ENCODE measurements around the gene CUEDC2. TPM values are rescaled to one million over a fixed set of nuclear protein-coding genes. Genes with fewer than 3 reads are reported as not detected.

CUEDC2 gene
- total and polyA plus RNA-seq, 10 of the 15 experiments (the other 5 are each of a cell fraction or from before 2014, with no cell fraction given), result 20.4 to 121 (median 75.0) TPM

DNA sequence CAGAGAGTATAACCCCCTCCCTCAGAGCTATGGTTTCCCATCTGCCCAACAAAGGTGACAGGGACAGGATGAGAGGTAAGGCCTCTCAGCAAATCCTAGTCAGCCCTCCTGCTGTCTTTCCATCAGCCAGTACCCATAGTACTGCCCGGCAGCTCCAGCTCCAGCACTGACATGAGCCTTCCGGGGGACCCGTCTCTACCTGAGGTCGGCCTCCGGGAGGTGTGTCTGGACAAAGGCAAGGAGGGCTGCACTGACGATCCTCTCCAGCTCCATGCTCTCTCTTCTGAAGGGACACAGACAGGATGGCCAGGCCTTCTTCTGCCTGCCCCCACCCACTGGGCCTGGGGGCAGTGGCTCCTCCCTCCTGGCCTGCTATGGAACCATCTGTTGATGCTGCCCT lies 7.5 kb downstream of the CUEDC2 start:
- POLR2A ChIA-PET, result interaction anchor here (1.2 to 2.2 kb wide), 2 partner anchors 26 to 31 kb away, joined by 3 to 5 read pairs; partner anchors contain the start of gene C10orf95
- H2AFZ ChIP-seq (ENCODE audit: control insufficient read depth, low read depth, low read length), result no peak overlapping the region
- CTCF ChIA-PET, result interaction anchor here (5.6 kb wide), 1 partner anchor 28 kb away, joined by 90 read pairs; the partner anchor contains the start of gene NFKB2
- no peak overlapping the region for H3K4me3 ChIP-seq
- H3K9me3 ChIP-seq (replicated peaks; ENCODE audit: control insufficient read depth, insufficient read depth, low read length), result no peaks in the 10 kb centered on the region
- intact Hi-C loops (cut with micrococcal nuclease; ENCODE audit: unreplicated experiment) (no loop called here), in situ Hi-C loops (cut with MboI) (no loop called here)
- no TSS peak for BruUV-seq (replicated peaks)
- H3K4me1 ChIP-seq (ENCODE audit: control insufficient read depth, insufficient read depth, low read length), result peaks cover 15% of the 10 kb centered on the region
- SMC1A ChIA-PET (ENCODE audit: uncharacterized antibody, unreplicated experiment), result no interaction called here
- H3K36me3 ChIP-seq (ENCODE audit: control insufficient read depth in 2 of 2, insufficient read depth in 2 of 2, low read length in 1 of 2), result peaks cover 0 to 5% of the 10 kb centered on the region in 2 experiments; a peak in 2 of 4 replicates
- 85% methylated on average over 6 of the region's 6 CpGs for WGBS (ENCODE audit: insufficient coverage, insufficient replicate concordance, low lambda C conversion rate, missing lambda C conversion rate)
- peak; percentile 25; the same call in 1 of the 2 replicates for TF ChIP-seq POLR2AphosphoS5 (IDR thresholded peaks at IDR 0.05; ENCODE audit: low read length)
- TF ChIP-seq CBFB (IDR thresholded peaks at IDR 0.05; ENCODE audit: low read depth), result no peak
- DNase-seq (ENCODE audit: low read depth, low spot score), result no peak
- ATAC-seq, result no peak
- no peak overlapping the region for H3K9ac ChIP-seq (ENCODE audit: control insufficient read depth, insufficient read depth, low read length)
- RAD21 ChIA-PET (ENCODE audit: unreplicated experiment), result no interaction called here
- no peak overlapping the region for H3K4me2 ChIP-seq (ENCODE audit: control insufficient read depth, insufficient read depth)
- peaks cover 7% of the 10 kb centered on the region for H3K79me2 ChIP-seq (ENCODE audit: control insufficient read depth, insufficient read depth, low read length)
- no peak overlapping the region for H3K27ac ChIP-seq (ENCODE audit: control insufficient read depth, insufficient read depth)
- FAIRE-seq, result no peak
- peaks cover 2% of the 10 kb centered on the region; the same call in 1 of the 2 replicates for H4K20me1 ChIP-seq (ENCODE audit: control insufficient read depth, insufficient read depth)
- no peaks in the 10 kb centered on the region for H3K27me3 ChIP-seq (replicated peaks in 1 of 2; ENCODE audit: control insufficient read depth in 2 of 2, insufficient read depth in 2 of 2, low read length in 1 of 2)

GRCh38 chr10:102424145-102424544 lies 8.2 kb downstream of the CUEDC2 start:
- H3K27me3 ChIP-seq (replicated peaks in 1 of 2; ENCODE audit: control insufficient read depth in 2 of 2, insufficient read depth in 2 of 2, low read length in 1 of 2), result no peaks in the 10 kb centered on the region
- H3K4me2 ChIP-seq (ENCODE audit: control insufficient read depth, insufficient read depth), result no peak overlapping the region
- TF ChIP-seq SP1 (IDR thresholded peaks at IDR 0.05; ENCODE audit: low read depth, low read length), result no peak
- TF ChIP-seq ZNF207 (IDR thresholded peaks at IDR 0.05; ENCODE audit: borderline replicate concordance), result no peak
- peaks cover 2% of the 10 kb centered on the region; the same call in 1 of the 2 replicates for H4K20me1 ChIP-seq (ENCODE audit: control insufficient read depth, insufficient read depth)
- RAD21 ChIA-PET (ENCODE audit: unreplicated experiment), result interaction anchor here (0.9 kb wide), 1 partner anchor 227 kb away, joined by 3 read pairs; no protein-coding TSS in a partner anchor
- no TSS peak for BruUV-seq (replicated peaks)
- no peaks in the 10 kb centered on the region for H3K9me3 ChIP-seq (replicated peaks; ENCODE audit: control insufficient read depth, insufficient read depth, low read length)
- intact Hi-C loops (cut with micrococcal nuclease; ENCODE audit: unreplicated experiment) (no loop called here), in situ Hi-C loops (cut with MboI) (no loop called here)
- 83% methylated on average over 9 of the region's 9 CpGs for WGBS (ENCODE audit: insufficient coverage, insufficient replicate concordance, low lambda C conversion rate, missing lambda C conversion rate)
- CTCF ChIA-PET, result interaction anchor here (0.7 to 5.6 kb wide), 6 partner anchors 10 to 194 kb away, joined by 5 to 90 read pairs (median 20); partner anchors contain the start of gene NFKB2
- no peak overlapping the region for H2AFZ ChIP-seq (ENCODE audit: control insufficient read depth, low read depth, low read length)
- no peak overlapping the region for H3K4me3 ChIP-seq
- H3K36me3 ChIP-seq (ENCODE audit: control insufficient read depth in 2 of 2, insufficient read depth in 2 of 2, low read length in 1 of 2), result peaks cover 0 to 5% of the 10 kb centered on the region in 2 experiments; a peak in 2 of 4 replicates
- DNase-seq (ENCODE audit: low read depth, low spot score), result no peak
- SMC1A ChIA-PET (ENCODE audit: uncharacterized antibody, unreplicated experiment), result interaction anchor here (1.9 kb wide), 1 partner anchor 25 kb away, joined by 5 read pairs; no protein-coding TSS in a partner anchor
- peaks cover 18% of the 10 kb centered on the region for H3K4me1 ChIP-seq (ENCODE audit: control insufficient read depth, insufficient read depth, low read length)
- no peak overlapping the region for H3K9ac ChIP-seq (ENCODE audit: control insufficient read depth, insufficient read depth, low read length)
- H3K27ac ChIP-seq (ENCODE audit: control insufficient read depth, insufficient read depth), result no peak overlapping the region
- POLR2A ChIA-PET, result interaction anchor here (1.2 to 4.9 kb wide), 3 partner anchors 12 to 30 kb away, joined by 3 to 28 read pairs (median 5); partner anchors contain the start of gene C10orf95
- H3K79me2 ChIP-seq (ENCODE audit: control insufficient read depth, insufficient read depth, low read length), result peaks cover 7% of the 10 kb centered on the region
- ATAC-seq, result no peak
- FAIRE-seq, result no peak
